Stromal cell of bone marrow (primary cell): ENCODE results near the gene CLEC9A.

Source experiments
- DNase-seq: peaks from one replicate; pipeline ENCODE4 v3.0.0-alpha.2; 2012; ENCODE audit warnings: low read depth

The CLEC9A gene

DNA sequence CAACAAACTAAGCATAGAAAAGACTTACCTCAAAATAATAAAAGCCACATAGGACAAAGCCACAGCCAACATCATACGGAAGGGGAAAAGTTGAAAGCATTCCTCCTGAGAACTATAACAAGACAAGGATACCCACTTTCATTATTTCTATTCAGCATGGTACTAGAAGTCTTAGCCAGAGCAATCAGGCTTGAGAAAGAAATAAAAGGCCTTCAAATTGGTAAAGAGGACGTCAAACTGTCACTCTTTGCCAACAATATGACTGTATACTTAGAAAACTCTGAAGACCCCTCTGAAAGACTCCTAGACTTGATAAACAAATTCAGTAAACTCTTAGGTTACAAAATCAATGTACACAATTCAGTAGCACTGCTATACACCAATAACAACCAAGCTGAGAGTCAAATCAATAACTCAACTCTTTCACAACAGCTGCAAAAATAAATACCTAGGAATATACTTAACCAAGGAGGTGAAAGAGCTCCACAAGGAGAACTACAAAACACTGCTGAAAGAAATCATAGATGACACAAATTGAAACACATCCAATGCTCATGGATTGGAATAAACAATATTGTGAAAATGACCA is 79.9 kb downstream of the CLEC9A start:
- no peak for DNase-seq

DNA sequence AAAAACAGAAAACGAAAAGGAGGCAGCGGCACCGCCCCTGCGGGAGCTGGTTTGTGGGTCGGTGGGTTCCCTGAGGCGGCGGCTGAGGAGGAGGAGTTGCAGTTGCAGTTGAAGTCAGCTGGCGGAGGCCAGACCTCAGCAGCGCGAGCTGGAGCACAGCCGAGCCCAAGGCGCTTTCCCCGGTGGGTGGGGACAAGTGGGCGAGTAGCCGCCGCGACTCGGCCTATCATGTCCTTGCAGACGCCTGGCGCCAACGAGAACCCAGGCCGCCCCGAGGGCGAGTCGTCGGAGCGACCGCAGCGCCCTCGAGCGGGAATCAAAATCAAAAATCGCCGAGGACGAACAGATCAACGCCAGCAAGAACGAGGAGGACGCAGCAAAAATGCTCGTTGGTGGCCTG is 81.0 kb downstream of the CLEC9A start:
- DNase-seq: no peak

DNA sequence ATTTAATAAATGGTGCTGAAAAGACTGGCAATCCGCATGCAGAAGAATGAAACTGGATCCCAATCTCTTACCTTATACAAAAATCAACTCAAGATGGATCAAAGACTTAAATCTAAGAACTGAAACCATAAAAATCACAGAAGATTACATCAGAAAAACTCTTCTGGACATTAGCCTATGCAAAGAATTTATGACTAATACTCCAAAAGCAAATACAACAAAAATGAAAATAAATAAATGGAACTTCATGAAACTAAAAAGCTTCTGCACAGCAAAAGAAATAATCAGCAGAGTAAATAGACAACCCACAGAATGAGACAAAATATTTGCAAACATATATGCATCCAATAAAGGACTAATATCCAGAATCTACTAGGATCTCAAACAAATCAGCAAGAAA is 82.6 kb downstream of the CLEC9A start:
- no peak for DNase-seq

DNA sequence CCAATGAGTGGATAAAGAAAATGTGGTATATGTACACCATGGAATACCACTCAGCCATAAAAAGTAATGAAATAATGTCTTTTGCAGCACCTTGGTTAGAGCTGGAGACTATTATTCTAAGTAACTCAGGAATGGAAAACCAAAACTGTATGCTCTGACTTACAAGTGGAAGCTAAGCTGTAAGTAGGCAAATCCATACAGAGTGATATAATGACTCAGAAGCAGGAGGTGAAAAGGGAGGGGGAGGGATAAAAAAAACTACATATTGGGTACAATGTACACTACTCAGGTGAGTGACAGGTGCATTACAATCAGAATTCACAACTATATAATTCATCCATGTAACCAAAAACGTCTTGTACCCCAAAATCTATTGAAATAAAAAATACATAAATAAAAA is 83.4 kb downstream of the CLEC9A start:
- DNase-seq: no peak

DNA sequence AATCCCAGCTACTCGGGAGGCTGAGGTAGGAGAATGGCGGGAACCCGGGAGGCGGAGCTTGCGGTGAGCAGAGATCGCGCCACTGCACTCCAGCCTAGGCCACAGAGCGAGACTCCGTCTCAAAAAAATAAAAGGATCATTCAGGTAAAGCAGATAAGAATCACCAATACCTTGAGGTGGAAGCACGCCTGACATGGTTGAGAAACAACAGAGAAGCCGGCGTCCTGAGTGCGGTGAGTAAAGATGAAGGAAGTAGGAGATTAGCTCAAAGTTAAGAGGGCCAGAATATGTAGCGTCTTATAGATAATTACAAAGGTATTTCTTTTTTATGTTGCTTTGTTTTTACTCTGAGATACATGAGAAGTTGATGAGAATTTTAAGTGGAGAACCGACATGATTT is 84.8 kb downstream of the CLEC9A start:
- DNase-seq: no peak
